HCT116 (cell line): ENCODE data around the gene CALU. TPM values are rescaled to one million over a fixed set of nuclear protein-coding genes. Genes with fewer than 3 reads are reported as not detected.

Source experiments
- ATAC-seq: fragments of 200-7000 bp; cut with Tn5 transposase; 2 replicates; pipeline ENCODE4 v1.9.1; 2020; ENCODE audit warnings: mild to moderate bottlenecking, moderate library complexity
- BruUV-seq: library from RNA; stranded (reverse); fragments of 400-500 nt; replicated peaks from 2 replicates; lab custom pipeline; 2021; lab: Mats Ljungman, UMichigan
- CTCF ChIA-PET: fragments of 300-600 bp; sonication (Branson Sonifier 250); formaldehyde crosslinking; loops from one replicate; lab custom pipeline; 2021; ENCODE audit warnings: antibody characterized with exemption; lab: Charles Lee
- POLR2A ChIA-PET: fragments of 300-600, 350-600 bp; sonication (Branson Sonifier 250); formaldehyde crosslinking; loops from one replicate; lab custom pipeline; 2021; ENCODE audit warnings: antibody characterized with exemption; lab: Charles Lee
- RAD21 ChIA-PET, 2 experiments: fragments of 300-600 bp; sonication (Branson Sonifier 250); formaldehyde crosslinking; loops; one replicate each; lab custom pipeline; 2023; ENCODE audit warnings: low total read pairs in 2 of 2; ENCODE audit not compliant: uncharacterized antibody in 2 of 2, unreplicated experiment in 2 of 2, low non-redundant PET in 1 of 2; lab: Charles Lee
- DNase-seq: peaks from one replicate; pipeline ENCODE4 v3.0.0-alpha.2; 2010; ENCODE audit warnings: low read depth, low spot score
- H2AFZ ChIP-seq: fragments of 200-600 bp; shearing (Covaris generic), sonication (generic); 2 replicates; pipeline ENCODE4 v1.6.1; 2017; ENCODE audit warnings: low read depth, mixed run types, mixed read lengths, antibody characterized with exemption, low read length; ENCODE audit not compliant: poor library complexity, severe bottlenecking
- H3K27ac ChIP-seq: 2 replicates; pipeline ENCODE4 v1.5.1; 2012; ENCODE audit warnings: low read depth, low read length
- H3K27me3 ChIP-seq: fragments of 200-600 bp; sonication (generic); 2 replicates; pipeline ENCODE4 v1.6.1; 2016; ENCODE audit warnings: mixed run types, low read length, mixed read lengths; ENCODE audit not compliant: insufficient read depth
- H3K36me3 ChIP-seq, 2 experiments: fragments of 200-500 bp in 1 of 2; fragments of 200-600 bp in 1 of 2; sonication (Bioruptor generic) in 1 of 2; sonication (generic) in 1 of 2; 2 replicates each; pipeline versions ENCODE4 v1.5.1 to v1.6.1; 2014 to 2016; ENCODE audit warnings: low read length in 2 of 2, inconsistent platforms in 1 of 2, mixed read lengths in 1 of 2, mixed run types in 1 of 2; ENCODE audit not compliant: insufficient read depth in 2 of 2, control insufficient read depth in 1 of 2
- H3K4me1 ChIP-seq, 2 experiments: fragments of 200-600 bp in 1 of 2; sonication (generic) in 1 of 2; 2 replicates each; pipeline versions ENCODE4 v1.5.1 to v1.6.1; 2012 to 2017; ENCODE audit warnings: low read length in 2 of 2, inconsistent platforms in 1 of 2, mild to moderate bottlenecking in 1 of 2, mixed read lengths in 1 of 2, mixed run types in 1 of 2, moderate library complexity in 1 of 2; ENCODE audit not compliant: insufficient read depth in 2 of 2, control insufficient read depth in 1 of 2
- H3K4me2 ChIP-seq: fragments of 200-600 bp; sonication (generic); 2 replicates; pipeline ENCODE4 v1.6.1; 2017; ENCODE audit warnings: mixed run types, low read length, mixed read lengths
- H3K4me3 ChIP-seq, 2 experiments: fragments of 200-600 bp in 1 of 2; sonication (generic) in 1 of 2; replicated peaks in 1 of 2; 2 replicates each; pipeline ENCODE4 v1.5.1; 2011 to 2016; ENCODE audit warnings: low read length in 2 of 2, control low read depth in 1 of 2, low read depth in 1 of 2, mild to moderate bottlenecking in 1 of 2, mixed read lengths in 1 of 2, mixed run types in 1 of 2
- H3K79me2 ChIP-seq: fragments of 200-600 bp; sonication (generic); 2 replicates; pipeline ENCODE4 v1.6.1; 2017; ENCODE audit warnings: mild to moderate bottlenecking, mixed run types, low read length, moderate library complexity, mixed read lengths; ENCODE audit not compliant: insufficient read depth
- H3K9ac ChIP-seq: fragments of 200-600 bp; sonication (generic); 2 replicates; pipeline ENCODE4 v1.6.1; 2016; ENCODE audit warnings: low read length, mixed read lengths
- H3K9me2 ChIP-seq: fragments of 200-600 bp; sonication (generic), shearing (Covaris generic); 2 replicates; pipeline ENCODE4 v1.6.1; 2017; ENCODE audit warnings: mixed run types, mild to moderate bottlenecking, moderate library complexity; ENCODE audit not compliant: insufficient read depth
- H3K9me3 ChIP-seq, 2 experiments: fragments of 200-500 bp in 1 of 2; fragments of 200-600 bp in 1 of 2; sonication (Bioruptor generic) in 1 of 2; sonication (generic) in 1 of 2; 2 replicates each; pipeline ENCODE4 v1.6.1; 2014 to 2017; ENCODE audit warnings: low read length in 2 of 2, mixed read lengths in 2 of 2, inconsistent platforms in 1 of 2, low read depth in 1 of 2, mild to moderate bottlenecking in 1 of 2, mixed run types in 1 of 2, moderate library complexity in 1 of 2; ENCODE audit not compliant: control insufficient read depth in 1 of 2, insufficient read depth in 1 of 2
- H4K20me1 ChIP-seq: fragments of 200-600 bp; sonication (generic), shearing (Covaris generic); 2 replicates; pipeline ENCODE4 v1.6.1; 2017; ENCODE audit warnings: mixed run types, mild to moderate bottlenecking, moderate library complexity; ENCODE audit not compliant: insufficient read depth
- CEBPB ChIP-seq: IDR thresholded peaks from 2 replicates; pipeline ENCODE4 v1.6.1; 2012; ENCODE audit warnings: low read depth
- EGR1 ChIP-seq: IDR thresholded peaks from 2 replicates; pipeline ENCODE4 v1.6.1; 2012; ENCODE audit warnings: low read depth
- JUND ChIP-seq: IDR thresholded peaks from 2 replicates; pipeline ENCODE4 v1.6.1; 2012
- MAX ChIP-seq: IDR thresholded peaks from 2 replicates; pipeline ENCODE4 v1.6.1; 2012
- POLR2AphosphoS5 ChIP-seq: IDR thresholded peaks from 2 replicates; pipeline ENCODE4 v1.6.1; 2011; ENCODE audit warnings: mild to moderate bottlenecking, low read depth, low read length, moderate library complexity
- SIN3A ChIP-seq: IDR thresholded peaks from 2 replicates; pipeline ENCODE4 v1.6.1; 2012; ENCODE audit warnings: low read depth
- SP1 ChIP-seq: IDR thresholded peaks from 2 replicates; pipeline ENCODE4 v1.6.1; 2012; ENCODE audit warnings: low read depth
- SRF ChIP-seq: IDR thresholded peaks from 2 replicates; pipeline ENCODE4 v1.6.1; 2012; ENCODE audit warnings: low read depth
- TCF7L2 ChIP-seq: IDR thresholded peaks from 2 replicates; pipeline ENCODE4 v1.7.0; 2011; ENCODE audit warnings: borderline replicate concordance, inconsistent platforms; ENCODE audit not compliant: insufficient read depth, insufficient read length; ENCODE audit errors: extremely low read depth
- YY1 ChIP-seq: IDR thresholded peaks from 2 replicates; pipeline ENCODE4 v1.6.1; 2011; ENCODE audit warnings: low read length, low read depth, moderate library complexity, mild to moderate bottlenecking; ENCODE audit not compliant: insufficient replicate concordance; ENCODE audit errors: extremely low read depth
- ZFX ChIP-seq: fragments of 450-650 bp; IDR thresholded peaks from 2 replicates; pipeline ENCODE4 v1.6.1; 2017
- intact Hi-C: fragments of 100-400 bp; cut with micrococcal nuclease; formaldehyde crosslinking; loops from 2 replicates; pipeline ENCODE4 v1.10.0; 2022
- total RNA-seq: library from RNA; stranded (reverse); gene quantifications from one replicate; pipeline ENCODE4 v1.2.1, GENCODE V29; 2021; ENCODE audit not compliant: unreplicated experiment
- TF ChIP-seq, protein P1 (sequence below): IDR thresholded peaks from 2 replicates; pipeline ENCODE4 v1.6.1; 2012
- TF ChIP-seq, protein P2 (sequence below): IDR thresholded peaks from 2 replicates; pipeline ENCODE4 v1.6.1; 2012; ENCODE audit warnings: low read depth

The CALU gene
- total RNA-seq, 1 experiment from 2014 or later = 106 TPM

DNA sequence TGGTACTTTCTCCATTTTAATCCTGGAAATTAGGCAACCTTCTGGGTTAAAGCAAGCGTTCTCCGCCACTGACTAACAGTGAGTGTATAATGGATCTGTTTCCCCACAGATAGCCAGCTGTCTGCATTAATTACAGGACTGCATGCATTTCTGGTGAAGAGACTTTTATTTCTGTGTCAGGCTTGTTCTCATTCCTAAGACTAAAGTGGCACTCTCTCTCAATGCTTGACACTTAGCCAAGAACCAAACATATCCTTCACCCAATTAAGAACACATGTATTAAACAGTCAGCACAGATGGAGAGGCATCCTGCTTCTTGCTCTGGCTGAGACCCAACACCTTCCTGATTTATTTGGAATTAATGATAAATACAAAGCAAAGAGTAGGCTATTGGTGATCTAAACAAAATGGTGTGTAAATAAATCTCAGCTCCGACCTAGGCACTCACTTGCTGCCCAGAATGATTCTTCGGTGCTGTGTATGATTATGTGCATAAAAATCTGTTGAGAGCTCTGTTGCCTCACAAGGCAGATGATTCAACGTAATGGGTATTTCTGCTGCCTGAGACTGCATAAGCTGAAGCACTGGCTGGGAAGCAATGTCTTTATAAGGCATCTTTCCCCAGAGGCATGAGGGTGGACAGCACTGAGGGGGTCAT is 16.8 kb downstream of the CALU start:
- Histone ChIP-seq H3K27me3 (no peaks in the 10 kb centered on the region), H3K4me1 (no peaks in the 10 kb centered on the region), H3K9me2 (no peaks in the 10 kb centered on the region), H3K4me3 (no peak overlapping the region), H4K20me1 (no peaks in the 10 kb centered on the region), H3K27ac (no peak overlapping the region), H3K9me3 (no peaks in the 10 kb centered on the region), H3K9ac (no peak overlapping the region), H3K4me2 (no peak overlapping the region)
- intact Hi-C loops = no loop called here
- no TSS peak for BruUV-seq
- CTCF ChIA-PET = no interaction called here
- TF ChIP-seq, protein P1, sequence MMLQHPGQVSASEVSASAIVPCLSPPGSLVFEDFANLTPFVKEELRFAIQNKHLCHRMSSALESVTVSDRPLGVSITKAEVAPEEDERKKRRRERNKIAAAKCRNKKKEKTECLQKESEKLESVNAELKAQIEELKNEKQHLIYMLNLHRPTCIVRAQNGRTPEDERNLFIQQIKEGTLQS = no peak
- no peak for TF ChIP-seq YY1
- TF ChIP-seq, protein P2, sequence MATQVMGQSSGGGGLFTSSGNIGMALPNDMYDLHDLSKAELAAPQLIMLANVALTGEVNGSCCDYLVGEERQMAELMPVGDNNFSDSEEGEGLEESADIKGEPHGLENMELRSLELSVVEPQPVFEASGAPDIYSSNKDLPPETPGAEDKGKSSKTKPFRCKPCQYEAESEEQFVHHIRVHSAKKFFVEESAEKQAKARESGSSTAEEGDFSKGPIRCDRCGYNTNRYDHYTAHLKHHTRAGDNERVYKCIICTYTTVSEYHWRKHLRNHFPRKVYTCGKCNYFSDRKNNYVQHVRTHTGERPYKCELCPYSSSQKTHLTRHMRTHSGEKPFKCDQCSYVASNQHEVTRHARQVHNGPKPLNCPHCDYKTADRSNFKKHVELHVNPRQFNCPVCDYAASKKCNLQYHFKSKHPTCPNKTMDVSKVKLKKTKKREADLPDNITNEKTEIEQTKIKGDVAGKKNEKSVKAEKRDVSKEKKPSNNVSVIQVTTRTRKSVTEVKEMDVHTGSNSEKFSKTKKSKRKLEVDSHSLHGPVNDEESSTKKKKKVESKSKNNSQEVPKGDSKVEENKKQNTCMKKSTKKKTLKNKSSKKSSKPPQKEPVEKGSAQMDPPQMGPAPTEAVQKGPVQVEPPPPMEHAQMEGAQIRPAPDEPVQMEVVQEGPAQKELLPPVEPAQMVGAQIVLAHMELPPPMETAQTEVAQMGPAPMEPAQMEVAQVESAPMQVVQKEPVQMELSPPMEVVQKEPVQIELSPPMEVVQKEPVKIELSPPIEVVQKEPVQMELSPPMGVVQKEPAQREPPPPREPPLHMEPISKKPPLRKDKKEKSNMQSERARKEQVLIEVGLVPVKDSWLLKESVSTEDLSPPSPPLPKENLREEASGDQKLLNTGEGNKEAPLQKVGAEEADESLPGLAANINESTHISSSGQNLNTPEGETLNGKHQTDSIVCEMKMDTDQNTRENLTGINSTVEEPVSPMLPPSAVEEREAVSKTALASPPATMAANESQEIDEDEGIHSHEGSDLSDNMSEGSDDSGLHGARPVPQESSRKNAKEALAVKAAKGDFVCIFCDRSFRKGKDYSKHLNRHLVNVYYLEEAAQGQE = no peak
- no peak for TF ChIP-seq MAX
- no peak for TF ChIP-seq TCF7L2
- TF ChIP-seq POLR2AphosphoS5 = no peak
- no peak for TF ChIP-seq SP1
- TF ChIP-seq CEBPB = no peak
- no peak for TF ChIP-seq ZFX
- no peak for TF ChIP-seq SIN3A
- TF ChIP-seq JUND = no peak
- no peak for TF ChIP-seq EGR1
- no peak for TF ChIP-seq SRF
- TF ChIP-seq, all 23 proteins: peak for 0
- ChIA-PET RAD21 (no interaction called here), POLR2A (no interaction called here)
- Histone ChIP-seq H2AFZ (no peak overlapping the region), H3K79me2 (peaks cover 63% of the 10 kb centered on the region), H3K36me3 (peaks cover 33 to 42% of the 10 kb centered on the region in 2 experiments)
- DNase-seq (no peak), ATAC-seq (no peak)
